Suppressor macrophage (primary cell): ENCODE results near the gene COX18.

ENCODE experiments used
- DNase-seq, 4 experiments: peaks; one replicate each; pipeline ENCODE4 v3.0.0-alpha.2; 2020 to 2022
- total RNA-seq, 17 experiments: gene quantifications; one replicate each; lab custom pipeline; 2026; ENCODE audit warnings: mixed read lengths in 6 of 17, inconsistent platforms in 3 of 17; lab: John Stamatoyannopoulos, UW

The COX18 gene, protein sequence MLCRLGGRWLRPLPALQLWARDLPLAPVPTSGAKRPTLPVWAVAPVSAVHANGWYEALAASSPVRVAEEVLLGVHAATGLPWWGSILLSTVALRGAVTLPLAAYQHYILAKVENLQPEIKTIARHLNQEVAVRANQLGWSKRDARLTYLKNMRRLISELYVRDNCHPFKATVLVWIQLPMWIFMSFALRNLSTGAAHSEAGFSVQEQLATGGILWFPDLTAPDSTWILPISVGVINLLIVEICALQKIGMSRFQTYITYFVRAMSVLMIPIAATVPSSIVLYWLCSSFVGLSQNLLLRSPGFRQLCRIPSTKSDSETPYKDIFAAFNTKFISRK
- 11.8 to 40.9 (median 33.2) reads per million in 17 experiments for total RNA-seq

DNA sequence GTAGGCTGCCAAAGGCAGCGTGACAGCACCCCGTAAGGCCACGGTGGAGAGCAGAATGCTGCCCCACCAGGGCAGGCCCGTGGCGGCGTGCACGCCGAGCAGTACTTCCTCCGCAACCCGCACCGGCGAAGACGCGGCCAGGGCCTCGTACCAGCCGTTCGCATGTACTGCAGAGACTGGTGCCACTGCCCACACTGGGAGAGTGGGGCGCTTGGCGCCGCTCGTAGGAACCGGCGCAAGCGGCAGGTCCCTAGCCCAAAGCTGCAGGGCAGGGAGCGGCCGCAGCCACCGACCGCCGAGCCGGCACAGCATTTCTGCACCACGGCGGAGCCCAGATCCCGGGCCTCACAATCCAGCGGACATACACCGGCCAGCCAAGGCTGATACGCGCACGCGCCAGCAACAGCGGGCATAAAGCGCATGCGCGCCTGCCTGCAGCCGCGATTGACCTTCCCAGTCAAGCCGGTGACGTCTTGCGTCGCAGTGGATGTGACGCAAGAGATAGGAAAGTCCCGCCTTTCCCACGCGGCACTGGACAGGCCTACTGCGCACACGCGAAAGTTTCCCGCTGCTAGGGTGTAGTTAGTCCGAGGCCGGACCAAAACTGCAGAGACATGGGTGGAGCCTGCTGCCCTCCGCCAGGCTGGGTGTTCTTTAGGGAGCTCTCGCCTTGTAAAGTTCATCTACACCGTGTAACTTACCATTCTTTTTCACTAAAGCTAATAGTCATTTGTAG is at the start of gene COX18:
Gene COX18, minus strand, starts transcription at position 379 of the 736 bp plus-strand sequence. Its CDS starts 67 bp downstream, at position 312.
- peak; percentile 99 to 100 (median 100) for DNase-seq

- no peak for DNase-seq
Observed at GRCh38 chr4:73109493-73109892, 40.0 kb upstream of the COX18 start.

- no peak for DNase-seq
Observed at GRCh38 chr4:73104695-73105094, 35.2 kb upstream of the COX18 start.

- peak in 1 of 4 experiments; percentile 6 for DNase-seq
Observed at GRCh38 chr4:73103799-73104503, 34.4 kb upstream of the COX18 start.

DNA sequence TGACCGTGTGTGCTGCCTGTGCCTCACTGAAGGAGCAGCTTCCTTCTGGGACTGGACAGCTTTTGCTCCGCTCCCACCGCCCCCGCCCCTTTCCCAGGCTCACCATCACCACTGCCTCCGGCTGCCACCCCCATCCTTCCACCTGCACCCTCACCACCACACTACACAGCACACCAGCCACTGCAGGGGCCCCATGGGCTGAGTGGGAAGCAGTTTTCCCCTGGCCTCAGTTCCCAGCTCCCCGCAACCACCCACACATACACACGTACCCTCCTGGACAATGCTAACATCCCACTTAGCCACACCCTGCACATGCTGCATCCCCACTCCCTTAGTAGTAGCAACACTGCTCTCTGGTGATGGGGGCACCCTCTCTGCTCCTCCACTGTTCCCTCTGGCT is 29.6 kb upstream of the COX18 start:
- DNase-seq = no peak

GRCh38 chr4:73098713-73099112 is 29.2 kb upstream of the COX18 start:
- DNase-seq = no peak

DNA sequence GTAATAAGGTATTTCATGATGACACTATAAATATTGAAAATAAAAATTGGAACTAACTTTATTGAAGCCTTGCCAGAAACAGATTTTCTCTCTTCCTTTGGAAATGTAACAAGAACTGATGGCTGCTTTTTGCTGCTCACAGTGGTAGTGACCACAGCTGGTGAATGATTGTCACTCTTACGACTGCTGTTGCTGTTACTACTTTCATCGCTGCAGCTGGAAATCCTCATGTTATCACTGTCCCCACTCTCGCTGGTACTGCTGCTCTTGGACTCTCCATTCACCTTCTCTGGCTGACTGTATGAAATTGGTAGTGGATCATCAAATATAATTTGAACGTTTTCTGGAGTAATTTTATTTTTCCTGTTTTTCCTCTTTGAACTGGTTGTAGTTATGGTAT is 28.5 kb upstream of the COX18 start:
- no peak for DNase-seq

DNA sequence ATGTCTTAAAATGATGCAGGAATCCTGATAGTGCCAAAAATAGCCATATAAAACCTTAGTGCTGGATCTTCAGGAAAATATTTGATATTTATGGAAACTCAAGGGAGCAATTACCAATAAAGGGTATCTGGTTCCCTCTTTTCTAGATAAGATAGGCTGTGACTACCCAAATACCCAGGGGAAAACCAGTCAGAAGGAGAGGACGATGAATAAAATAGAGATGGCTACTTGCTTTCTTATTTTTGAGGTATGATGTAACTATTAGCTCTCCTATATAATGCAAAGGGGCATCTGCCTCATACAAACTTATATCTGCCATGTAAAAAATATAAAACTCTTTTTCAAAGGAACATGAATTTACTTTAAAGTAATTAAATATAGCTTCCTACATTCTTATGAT is 23.4 kb upstream of the COX18 start:
- DNase-seq = no peak

GRCh38 chr4:73090738-73091137 is 21.2 kb upstream of the COX18 start:
- no peak for DNase-seq

DNA sequence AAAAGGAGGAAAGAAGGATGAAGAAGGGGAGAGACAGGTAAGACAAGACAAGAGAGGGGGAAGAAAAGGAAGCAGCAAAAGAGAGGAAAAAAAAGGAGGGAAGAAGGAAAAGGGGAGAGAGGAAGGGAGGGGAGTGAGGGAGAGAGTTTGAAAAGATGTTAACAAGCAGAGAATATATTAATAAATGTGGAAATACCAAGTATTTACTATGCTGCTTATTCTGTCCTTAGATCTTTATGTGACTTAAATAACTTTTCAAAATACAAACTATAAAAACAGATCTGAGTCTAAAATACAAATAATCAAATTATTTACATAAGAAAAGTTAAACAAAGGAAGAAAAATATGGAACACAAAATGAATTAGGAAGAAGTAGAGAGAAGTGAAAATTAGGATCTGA is 18.4 kb upstream of the COX18 start:
- no peak for DNase-seq

- DNase-seq = peak in 1 of 4 experiments; percentile 12
Observed at GRCh38 chr4:73086095-73086868, 16.8 kb upstream of the COX18 start.

- DNase-seq = peak; percentile 42 to 57 (median 45)
Observed at GRCh38 chr4:73080789-73081188, 11.3 kb upstream of the COX18 start.

DNA sequence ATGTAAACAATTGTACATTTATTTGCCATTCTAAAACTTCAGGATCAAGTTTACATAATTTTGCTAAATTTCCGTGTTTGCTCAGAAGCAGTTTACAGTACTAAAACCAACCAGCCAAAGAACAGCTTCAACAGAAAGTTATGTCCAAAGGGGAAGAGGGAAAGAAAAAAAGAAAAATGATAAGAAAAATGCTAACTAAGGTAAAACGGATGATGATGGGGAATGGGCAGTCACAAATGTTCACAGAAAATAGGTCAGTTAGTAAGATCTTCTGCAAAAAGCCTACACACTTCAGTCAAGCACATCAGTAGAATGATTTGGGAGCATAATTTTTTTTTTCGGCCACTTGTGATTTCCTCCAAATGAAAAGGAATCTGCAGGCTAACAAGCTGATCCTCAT is 6.3 kb upstream of the COX18 start:
- DNase-seq = no peak

DNA sequence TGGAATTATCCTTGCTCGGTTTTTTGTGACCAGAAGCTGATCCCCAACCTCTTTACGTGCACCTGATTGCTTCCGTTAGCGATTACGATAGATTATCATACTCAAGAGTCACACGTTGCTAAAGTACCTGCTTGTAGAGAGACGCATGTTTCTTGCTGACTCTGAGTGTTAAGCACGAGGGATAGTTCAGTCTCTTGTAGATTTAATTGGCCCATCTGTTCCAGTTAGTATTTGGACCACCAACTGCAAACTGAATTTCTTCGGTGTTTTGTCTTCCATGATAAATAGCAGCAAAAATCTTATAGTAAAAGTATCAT is 516 bp upstream of the COX18 start:
- DNase-seq = no peak

GRCh38 chr4:73068491-73069337 is 802 bp downstream of the COX18 start:
- DNase-seq = peak; percentile 48 to 74 (median 62)

DNA sequence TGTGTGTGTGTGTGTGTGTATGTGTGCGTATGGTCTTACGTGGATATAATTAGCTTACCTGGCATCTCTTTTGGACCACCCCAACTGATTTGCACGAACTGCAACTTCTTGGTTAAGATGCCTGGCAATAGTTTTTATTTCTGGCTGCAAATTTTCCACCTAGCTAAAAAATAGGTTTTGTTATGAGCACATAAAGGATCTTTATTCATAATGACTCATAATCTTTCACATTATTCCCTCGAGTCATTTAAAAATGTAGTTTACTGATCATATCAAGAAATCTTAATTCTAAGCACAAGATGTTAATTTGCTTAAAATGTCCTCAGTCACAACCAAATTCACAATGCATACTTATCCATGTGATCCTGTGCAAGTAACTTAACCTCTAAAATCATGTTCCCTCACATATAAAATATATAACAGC is 1.5 kb downstream of the COX18 start:
- peak in 2 of 4 experiments; percentile 8 to 23 for DNase-seq

- no peak for DNase-seq
Observed at GRCh38 chr4:73066928-73067327, 2.6 kb downstream of the COX18 start.

- no peak for DNase-seq
Observed at GRCh38 chr4:73066445-73066844, 3.1 kb downstream of the COX18 start.

- DNase-seq = no peak
Observed at GRCh38 chr4:73064536-73064935, 5.0 kb downstream of the COX18 start.

DNA sequence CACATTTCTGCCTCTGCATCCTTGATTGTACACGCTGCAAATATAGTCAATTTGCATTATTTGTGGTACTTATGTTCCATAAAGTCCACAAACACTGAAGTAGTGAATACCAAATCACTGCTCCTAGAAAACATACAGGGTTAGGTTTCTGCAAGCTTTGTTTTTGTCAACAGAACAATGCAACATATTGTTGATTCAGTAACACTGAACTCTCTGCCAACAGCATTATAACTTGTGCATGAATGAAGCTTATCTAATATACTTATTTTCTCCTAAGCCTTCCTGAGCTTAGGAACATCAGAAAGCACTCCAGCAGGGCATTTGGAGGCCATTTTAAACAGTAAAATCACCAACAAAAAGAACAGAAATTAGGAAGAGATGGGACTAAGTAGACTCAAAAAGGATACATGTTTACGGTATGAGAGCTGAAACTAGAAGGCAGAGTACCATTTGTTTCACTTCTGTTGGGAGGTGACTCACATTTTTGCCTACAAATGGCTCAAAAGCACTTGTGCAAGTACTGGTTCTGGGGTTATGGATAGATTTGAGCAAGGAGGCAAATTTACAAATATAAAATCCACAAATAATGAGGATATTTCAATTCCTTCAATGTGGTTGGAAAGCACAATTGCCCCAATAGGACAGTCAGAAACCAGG is 14.1 kb downstream of the COX18 start:
- no peak for DNase-seq

DNA sequence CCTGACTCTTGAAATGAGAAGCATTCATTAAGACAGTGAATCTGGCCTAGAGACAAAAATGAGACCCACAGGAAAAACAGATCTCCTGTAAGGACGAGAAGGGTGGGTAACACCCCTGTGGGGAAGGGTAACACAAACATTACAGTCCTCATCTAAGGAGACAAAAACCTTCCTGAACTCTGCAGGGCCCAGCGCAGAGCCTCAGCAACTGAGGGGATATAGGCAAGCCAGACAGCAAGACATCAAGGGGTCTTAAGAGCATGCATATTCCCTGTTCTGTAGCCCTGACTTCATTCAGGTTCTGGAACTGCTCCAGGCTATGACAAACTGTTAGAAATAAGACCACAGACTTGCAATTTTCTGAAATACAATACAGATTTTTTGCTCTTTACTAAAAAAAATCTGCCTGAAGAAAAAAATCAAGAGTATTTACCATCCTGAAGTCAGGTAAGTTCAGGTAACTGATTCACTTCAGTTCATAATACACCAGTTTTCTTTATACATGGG is 15.5 kb downstream of the COX18 start:
- no peak for DNase-seq
